ENCODE data around the gene TAX1BP1.

The TAX1BP1 gene

GRCh38 chr7:27875832-27876231 is 135.9 kb downstream of the TAX1BP1 start:
- TF ChIP-seq GATA1 (IDR thresholded peaks at IDR 0.05; ENCODE audit: low read depth, low read length) (no peak), POLR2A (IDR thresholded peaks at IDR 0.05; ENCODE audit: low read length) (no peak)
- no peak for DNase-seq

GRCh38 chr7:27876756-27877155 is 136.8 kb downstream of the TAX1BP1 start:
- DNase-seq = no peak
- TF ChIP-seq GATA1 (IDR thresholded peaks at IDR 0.05; ENCODE audit: low read depth, low read length) (no peak), POLR2A (IDR thresholded peaks at IDR 0.05; ENCODE audit: low read length) (no peak)

Data from erythroblast (primary cell).